H1 (cell line): ENCODE measurements around the gene TEX264. TPM values are rescaled to one million over a fixed set of nuclear protein-coding genes. Genes with fewer than 3 reads are reported as not detected.

Experiments
- CTCF ChIA-PET: fragments of 300-600 bp; sonication (Branson Sonifier 250); formaldehyde crosslinking; loops from one replicate; lab custom pipeline; 2021; ENCODE audit not compliant: partially characterized antibody; lab: Charles Lee
- POLR2A ChIA-PET: fragments of 300-600 bp; sonication (Branson Sonifier 250); formaldehyde crosslinking; loops from one replicate; lab custom pipeline; 2021; ENCODE audit warnings: inconsistent platforms; ENCODE audit not compliant: partially characterized antibody; lab: Charles Lee
- DNase-seq, 2 experiments: peaks; one replicate each; pipeline versions ENCODE4 v3.0.0 to v3.0.0-alpha.2; 2010 to 2022; ENCODE audit warnings: low spot score in 2 of 2, low read depth in 1 of 2, mixed read lengths in 1 of 2
- FAIRE-seq: peaks from 2 replicates; lab custom pipeline; 2011; peaks lifted over from hg19 to GRCh38; lab: Jason Lieb, UNC
- H2AFZ ChIP-seq: 2 replicates; pipeline ENCODE4 v1.8.1; 2012; ENCODE audit warnings: low read length, inconsistent platforms
- H2AK5ac ChIP-seq: 2 replicates; pipeline ENCODE4 v1.6.1; 2013; ENCODE audit warnings: low read depth, low read length
- H2BK120ac ChIP-seq: replicated peaks from 2 replicates; pipeline ENCODE3; 2013; ENCODE audit warnings: low read depth, low read length, inconsistent platforms
- H2BK12ac ChIP-seq: 2 replicates; pipeline ENCODE4 v1.6.1; 2013; ENCODE audit warnings: low read depth, low read length
- H2BK15ac ChIP-seq: 2 replicates; pipeline ENCODE4 v1.6.1; 2013; ENCODE audit warnings: low read length
- H2BK20ac ChIP-seq: 2 replicates; pipeline ENCODE4 v1.6.1; 2013; ENCODE audit warnings: low read length
- H2BK5ac ChIP-seq: 2 replicates; pipeline ENCODE4 v1.6.1; 2013; ENCODE audit warnings: low read depth, low read length
- H3K14ac ChIP-seq: 2 replicates; pipeline ENCODE4 v1.6.1; 2013; ENCODE audit warnings: inconsistent platforms; ENCODE audit not compliant: insufficient read length
- H3K18ac ChIP-seq: 2 replicates; pipeline ENCODE4 v1.6.1; 2013; ENCODE audit warnings: low read length; ENCODE audit errors: extremely low read depth
- H3K23ac ChIP-seq: 2 replicates; pipeline ENCODE4 v1.6.1; 2013; ENCODE audit warnings: inconsistent platforms; ENCODE audit not compliant: insufficient read length
- H3K23me2 ChIP-seq: 2 replicates; pipeline ENCODE4 v1.6.1; 2013; ENCODE audit warnings: low read depth, low read length
- H3K27ac ChIP-seq: 2 replicates; pipeline ENCODE4 v1.6.1; 2011; ENCODE audit warnings: low read depth, low read length, inconsistent platforms
- H3K27me3 ChIP-seq, 4 experiments: replicated peaks in 1 of 4; 1 replicate in 1 of 4; 2 replicates in 3 of 4; pipeline versions ENCODE4 v1.6.1 to v1.8.1; 2011 to 2013; ENCODE audit warnings: low read length in 3 of 4, mild to moderate bottlenecking in 3 of 4, inconsistent platforms in 2 of 4, mixed read lengths in 2 of 4, moderate library complexity in 1 of 4; ENCODE audit not compliant: control insufficient read depth in 3 of 4, insufficient read depth in 3 of 4; ENCODE audit errors: extremely low read depth in 1 of 4
- H3K36me3 ChIP-seq, 4 experiments: 2 replicates each; pipeline versions ENCODE4 v1.6.1 to v1.8.1; 2011 to 2013; ENCODE audit warnings: mild to moderate bottlenecking in 4 of 4, low read length in 3 of 4, moderate library complexity in 2 of 4, control low read depth in 1 of 4, inconsistent platforms in 1 of 4; ENCODE audit not compliant: insufficient read depth in 4 of 4, control insufficient read depth in 2 of 4
- H3K4ac ChIP-seq: replicated peaks from 2 replicates; pipeline ENCODE3; 2013; ENCODE audit warnings: low read length, low read depth, mixed read lengths, inconsistent platforms; ENCODE audit not compliant: insufficient read length
- H3K4me1 ChIP-seq, 4 experiments: replicated peaks in 1 of 4; 1 replicate in 1 of 4; 2 replicates in 3 of 4; pipeline versions ENCODE4 v1.6.1 to v1.8.1; 2011 to 2013; ENCODE audit warnings: low read length in 3 of 4, inconsistent platforms in 2 of 4, mixed read lengths in 1 of 4; ENCODE audit not compliant: insufficient read depth in 4 of 4, control insufficient read depth in 3 of 4
- H3K4me2 ChIP-seq, 2 experiments: 2 replicates each; pipeline versions ENCODE4 v1.6.1 to v1.8.1; 2011 to 2013; ENCODE audit warnings: low read depth in 2 of 2, low read length in 2 of 2, control low read depth in 1 of 2, inconsistent platforms in 1 of 2, mild to moderate bottlenecking in 1 of 2; ENCODE audit not compliant: insufficient read depth in 1 of 2
- H3K4me3 ChIP-seq, 4 experiments: fragments of 200-600, 300-600 bp in 1 of 4; sonication (generic), shearing (Covaris generic), sonication (Bioruptor Twin) in 1 of 4; 2 replicates each; pipeline versions ENCODE4 v1.5.1 to v1.8.1; 2011 to 2016; ENCODE audit warnings: low read length in 4 of 4, low read depth in 3 of 4, control low read depth in 2 of 4, inconsistent platforms in 2 of 4, mild to moderate bottlenecking in 2 of 4, mixed read lengths in 1 of 4, moderate library complexity in 1 of 4; ENCODE audit not compliant: insufficient read depth in 2 of 4; ENCODE audit errors: extremely low read depth in 1 of 4
- H3K56ac ChIP-seq: replicated peaks from 2 replicates; pipeline ENCODE3; 2013; ENCODE audit warnings: low read depth, mild to moderate bottlenecking, mixed read lengths, low read length, inconsistent platforms; ENCODE audit not compliant: insufficient read length
- H3K79me1 ChIP-seq: 2 replicates; pipeline ENCODE4 v1.6.1; 2013; ENCODE audit warnings: low read depth, low read length, control low read depth
- H3K79me2 ChIP-seq, 2 experiments: 2 replicates each; pipeline versions ENCODE4 v1.6.1 to v1.8.1; 2012 to 2013; ENCODE audit warnings: low read length in 2 of 2, mild to moderate bottlenecking in 2 of 2, inconsistent platforms in 1 of 2; ENCODE audit not compliant: insufficient read depth in 2 of 2, control insufficient read depth in 1 of 2
- H3K9ac ChIP-seq, 4 experiments: replicated peaks in 1 of 4; 1 replicate in 1 of 4; 2 replicates in 3 of 4; pipeline versions ENCODE4 v1.6.1 to v1.8.1; 2011 to 2013; ENCODE audit warnings: low read depth in 3 of 4, low read length in 3 of 4, control low read depth in 2 of 4, mild to moderate bottlenecking in 2 of 4, moderate library complexity in 2 of 4, inconsistent platforms in 1 of 4; ENCODE audit errors: extremely low read depth in 1 of 4
- H3K9me3 ChIP-seq, 2 experiments: 2 replicates each; pipeline versions ENCODE4 v1.6.1 to v1.8.1; 2012 to 2013; ENCODE audit warnings: mild to moderate bottlenecking in 2 of 2, moderate library complexity in 2 of 2, control low read depth in 1 of 2, inconsistent platforms in 1 of 2, low read depth in 1 of 2, low read length in 1 of 2, mixed read lengths in 1 of 2; ENCODE audit not compliant: insufficient read depth in 2 of 2
- H4K20me1 ChIP-seq, 2 experiments: replicated peaks in 1 of 2; 2 replicates each; pipeline versions ENCODE3 to v1.8.1; 2011 to 2013; ENCODE audit warnings: inconsistent platforms in 2 of 2, low read length in 2 of 2, mild to moderate bottlenecking in 1 of 2; ENCODE audit not compliant: insufficient read depth in 2 of 2, control insufficient read depth in 1 of 2
- H4K5ac ChIP-seq: 2 replicates; pipeline ENCODE4 v1.6.1; 2013; ENCODE audit warnings: low read length, low read depth, mixed read lengths, inconsistent platforms; ENCODE audit not compliant: insufficient read length
- H4K8ac ChIP-seq: 2 replicates; pipeline ENCODE4 v1.8.0; 2013; ENCODE audit warnings: mild to moderate bottlenecking, moderate library complexity, low read length, inconsistent platforms; ENCODE audit not compliant: insufficient read depth; ENCODE audit errors: extremely low read depth
- H4K91ac ChIP-seq: replicated peaks from 2 replicates; pipeline ENCODE3; 2013; ENCODE audit warnings: low read length, mixed read lengths, inconsistent platforms; ENCODE audit not compliant: insufficient read length
- BACH1 ChIP-seq: IDR thresholded peaks from 2 replicates; pipeline ENCODE4 v1.6.1; 2012; ENCODE audit warnings: low read length, improper control_type of control experiment
- CEBPB ChIP-seq: IDR thresholded peaks from 2 replicates; pipeline ENCODE4 v1.6.1; 2012; ENCODE audit warnings: low read depth, low read length
- CHD2 ChIP-seq: IDR thresholded peaks from 2 replicates; pipeline ENCODE4 v1.6.1; 2012; ENCODE audit warnings: low read length, improper control_type of control experiment
- CTBP2 ChIP-seq: IDR thresholded peaks from 2 replicates; pipeline ENCODE4 v1.7.0; 2011; ENCODE audit warnings: borderline replicate concordance, mild to moderate bottlenecking, moderate library complexity, mixed read lengths, low read length; ENCODE audit not compliant: insufficient read depth, insufficient read length
- EZH2 ChIP-seq: fragments of 200-600 bp; sonication (generic); IDR thresholded peaks from 2 replicates; pipeline ENCODE4 v1.7.1; 2012; ENCODE audit warnings: low read depth, mild to moderate bottlenecking, moderate library complexity, low read length, inconsistent platforms; ENCODE audit not compliant: severe bottlenecking
- GTF2F1 ChIP-seq: IDR thresholded peaks from 2 replicates; pipeline ENCODE4 v1.6.1; 2012; ENCODE audit warnings: low read depth, low read length, improper control_type of control experiment, borderline replicate concordance
- HDAC6 ChIP-seq: IDR thresholded peaks from one replicate; pipeline ENCODE4 v1.7.1; 2012; ENCODE audit warnings: low read depth, mild to moderate bottlenecking, inconsistent platforms, low read length, moderate library complexity
- KDM5A ChIP-seq: fragments of 200-600 bp; IDR thresholded peaks from 2 replicates; pipeline ENCODE4 v1.7.1; 2012; ENCODE audit warnings: mild to moderate bottlenecking, low read length, inconsistent platforms, mixed read lengths
- NANOG ChIP-seq: IDR thresholded peaks from 2 replicates; pipeline ENCODE4 v1.6.1; 2011; ENCODE audit warnings: low read length, low read depth, mild to moderate bottlenecking, inconsistent platforms; ENCODE audit not compliant: insufficient read depth, poor library complexity, severe bottlenecking
- POLR2AphosphoS5 ChIP-seq: IDR thresholded peaks from 2 replicates; pipeline ENCODE4 v1.6.1; 2011; ENCODE audit warnings: low read depth, low read length
- RXRA ChIP-seq: IDR thresholded peaks from 2 replicates; pipeline ENCODE4 v1.6.1; 2011; ENCODE audit warnings: low read depth, mild to moderate bottlenecking, low read length, moderate library complexity; ENCODE audit not compliant: insufficient read depth
- SP2 ChIP-seq: IDR thresholded peaks from 2 replicates; pipeline ENCODE4 v1.6.1; 2012; ENCODE audit warnings: mild to moderate bottlenecking, low read length, inconsistent platforms
- SRF ChIP-seq: IDR thresholded peaks from 2 replicates; pipeline ENCODE4 v1.6.1; 2011; ENCODE audit warnings: mild to moderate bottlenecking, low read depth, low read length, moderate library complexity
- TAF7 ChIP-seq: optimal IDR thresholded peaks from 2 replicates; pipeline ENCODE3; 2011; ENCODE audit warnings: low read depth, mild to moderate bottlenecking, inconsistent platforms, low read length, moderate library complexity, borderline replicate concordance
- ZNF274 ChIP-seq: IDR thresholded peaks from 2 replicates; pipeline ENCODE4 v1.7.0; 2012; ENCODE audit warnings: low read length, borderline replicate concordance; ENCODE audit errors: extremely low read depth
- WGBS, 2 experiments: shearing (Covaris generic) in 1 of 2; methylation state at CpG; one replicate each; pipeline versions ENCODE4 v1.1.6 to v1.1.7; 2013 to 2015; ENCODE audit warnings: low lambda C conversion rate in 2 of 2, mixed read lengths in 2 of 2, inconsistent platforms in 1 of 2, low coverage in 1 of 2, missing lambda C conversion rate in 1 of 2; ENCODE audit not compliant: insufficient replicate concordance in 2 of 2, insufficient coverage in 1 of 2, insufficient read length in 1 of 2; ENCODE audit errors: extremely low coverage in 1 of 2, missing lambda C conversion rate in 1 of 2; 5-methylcytosine and 5-hydroxymethylcytosine counted together
- polyA plus RNA-seq, 7 experiments: library from polyadenylated mRNA; depleted of rRNA in 3 of 7; stranded (reverse) in 5 of 7; unstranded in 2 of 7; fragments of >200 nt in 5 of 7; fragments of 200-250 nt in 2 of 7; gene quantifications; 1 replicate in 5 of 7; 2 replicates in 1 of 7; 4 replicates in 1 of 7; pipeline versions ENCODE4 v1.2.1 to v1.2.3, GENCODE V29; 2011 to 2013; ENCODE audit warnings: missing spikeins in 2 of 7, mixed read lengths in 2 of 7
- total RNA-seq: library from RNA; stranded (reverse); fragmentation: NEBNext Ultra II Directional; extraction: Animal tissue kit (Norgen Biotek cat#: 25700); gene quantifications from 2 replicates; pipeline ENCODE4 v1.2.1, GENCODE V29; 2021

The TEX264 gene
- total and polyA plus RNA-seq, 2 of the 8 experiments (the other 6 are each of a cell fraction or from before 2014, with no cell fraction given): 11.2 to 35.6 TPM

GRCh38 chr3:51688206-51688600, 17.2 kb downstream of the TEX264 start:
- Histone ChIP-seq H2AFZ (no peak overlapping the region), H3K18ac (no peak overlapping the region), H3K27ac (no peak overlapping the region), H4K20me1 (peaks cover 0 to 2% of the 10 kb centered on the region in 2 experiments), H2BK20ac (no peak overlapping the region), H2AK5ac (no peak overlapping the region), H3K4me2 (no peak overlapping the region), H2BK12ac (no peak overlapping the region), H3K56ac (no peak overlapping the region), H3K4me1 (peaks cover 0 to 7% (median 2%) of the 10 kb centered on the region in 4 experiments; a peak in 2 of 7 replicates), H4K5ac (no peak overlapping the region), H3K14ac (no peak overlapping the region), H3K4me3 (no peak overlapping the region), H3K23ac (no peak overlapping the region), H4K8ac (no peak overlapping the region), H2BK5ac (no peak overlapping the region), H3K9me3 (no peaks in the 10 kb centered on the region), H3K23me2 (no peaks in the 10 kb centered on the region), H4K91ac (no peak overlapping the region), H2BK15ac (no peak overlapping the region), H3K36me3 (no peaks in the 10 kb centered on the region), H3K27me3 (peaks cover 0 to 1% (median 0%) of the 10 kb centered on the region in 4 experiments; a peak in 1 of 7 replicates), H3K4ac (no peak overlapping the region), H2BK120ac (no peak overlapping the region), H3K9ac (no peak overlapping the region), H3K79me1 (no peaks in the 10 kb centered on the region), H3K79me2 (no peaks in the 10 kb centered on the region)
- CTCF ChIA-PET: interaction anchor here (1.0 to 8.2 kb wide), 6 partner anchors 12 to 299 kb away, joined by 3 to 31 read pairs (median 4); no protein-coding TSS in a partner anchor
- no peak for DNase-seq
- POLR2A ChIA-PET: interaction anchor here (0.8 to 1.5 kb wide), 2 partner anchors 18 to 303 kb away, joined by 3 to 5 read pairs; partner anchors contain the start of genes MANF and TEX264
- FAIRE-seq: no peak
- WGBS, 2 experiments: 85% methylated on average over 3 of the region's 3 CpGs; no CpG with 5 or more reads in 1 of the 2 experiments
- TF ChIP-seq KDM5A (no peak), SP2 (no peak), CHD2 (no peak), BACH1 (no peak), TAF7 (no peak), ZNF274 (no peak), SRF (no peak), CTBP2 (no peak), HDAC6 (no peak), CEBPB (no peak), POLR2AphosphoS5 (no peak), EZH2 (no peak), RXRA (no peak), GTF2F1 (no peak), NANOG (no peak)
